ENCODE results near the gene TTLL9. TPM values are rescaled to one million over a fixed set of nuclear protein-coding genes. Genes with fewer than 3 reads are reported as not detected.
"Not testable (repeated sequence)": the region's sequence is repeated elsewhere in the genome, so short reads cannot be mapped to it uniquely, and the experiment has no call there.

TTLL9 gene
- total and polyA plus RNA-seq, 2 donors, result 0.05 to 0.46 TPM

DNA sequence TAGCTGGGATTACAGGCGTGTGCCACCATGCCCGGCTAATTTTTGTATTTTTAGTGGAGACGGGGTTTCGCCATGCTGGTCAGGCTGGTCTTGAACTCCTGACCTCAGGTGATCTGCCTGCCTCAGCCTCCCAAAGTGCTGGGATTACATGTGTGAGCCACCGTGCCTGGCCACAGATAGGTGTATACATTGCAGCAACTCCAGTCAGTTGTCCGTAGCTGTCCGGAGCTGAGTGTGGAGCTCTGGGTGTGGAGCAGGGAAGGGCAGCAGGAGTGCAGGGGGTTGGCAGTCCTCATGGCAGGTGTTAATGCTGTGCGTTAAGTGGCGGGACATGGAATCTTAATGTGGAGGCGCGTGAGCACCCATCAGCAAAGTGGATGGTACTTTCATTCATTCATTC is 42.4 kb upstream of the TTLL9 start:
- WGBS, result 98% methylated on average over 11 of the region's 11 CpGs
- H3K4me1 ChIP-seq (ENCODE audit: control insufficient read depth in 2 of 2, insufficient read depth in 2 of 2, low read length in 2 of 2); DNase-seq (ENCODE audit: low read depth in 6 of 9, low spot score in 9 of 9); H3K27ac ChIP-seq (ENCODE audit: low read depth in 1 of 2, low read length in 1 of 2); H3K9me3 ChIP-seq (ENCODE audit: control insufficient read depth in 2 of 2, insufficient read depth in 1 of 2, low read length in 1 of 2); H3K4me3 ChIP-seq (ENCODE audit: low read length in 2 of 2); H3K36me3 ChIP-seq (ENCODE audit: control insufficient read depth in 2 of 2, insufficient read depth in 2 of 2, low read length in 1 of 2); H3K27me3 ChIP-seq (ENCODE audit: control insufficient read depth in 2 of 2, insufficient read depth in 1 of 2, low read length in 1 of 2): not testable (repeated sequence)

- no peaks in the 10 kb centered on the region for H3K36me3 ChIP-seq (ENCODE audit: control insufficient read depth in 2 of 2, insufficient read depth in 2 of 2, low read length in 1 of 2)
- H3K9me3 ChIP-seq (ENCODE audit: control insufficient read depth in 2 of 2, insufficient read depth in 1 of 2, low read length in 1 of 2), result no peaks in the 10 kb centered on the region
- no peak for DNase-seq (ENCODE audit: low read depth in 6 of 9, low spot score in 9 of 9)
- WGBS, result 93% methylated on average over 6 of the region's 6 CpGs
- H3K4me1 ChIP-seq (ENCODE audit: control insufficient read depth in 2 of 2, insufficient read depth in 2 of 2, low read length in 2 of 2), result no peaks in the 10 kb centered on the region
- no peaks in the 10 kb centered on the region for H3K27me3 ChIP-seq (ENCODE audit: control insufficient read depth in 2 of 2, insufficient read depth in 1 of 2, low read length in 1 of 2)
- no peak overlapping the region for H3K27ac ChIP-seq (ENCODE audit: low read depth in 1 of 2, low read length in 1 of 2)
- no peak overlapping the region for H3K4me3 ChIP-seq (ENCODE audit: low read length in 2 of 2)
Observed at GRCh38 chr20:31829731-31830130, 40.7 kb upstream of the TTLL9 start.

DNA sequence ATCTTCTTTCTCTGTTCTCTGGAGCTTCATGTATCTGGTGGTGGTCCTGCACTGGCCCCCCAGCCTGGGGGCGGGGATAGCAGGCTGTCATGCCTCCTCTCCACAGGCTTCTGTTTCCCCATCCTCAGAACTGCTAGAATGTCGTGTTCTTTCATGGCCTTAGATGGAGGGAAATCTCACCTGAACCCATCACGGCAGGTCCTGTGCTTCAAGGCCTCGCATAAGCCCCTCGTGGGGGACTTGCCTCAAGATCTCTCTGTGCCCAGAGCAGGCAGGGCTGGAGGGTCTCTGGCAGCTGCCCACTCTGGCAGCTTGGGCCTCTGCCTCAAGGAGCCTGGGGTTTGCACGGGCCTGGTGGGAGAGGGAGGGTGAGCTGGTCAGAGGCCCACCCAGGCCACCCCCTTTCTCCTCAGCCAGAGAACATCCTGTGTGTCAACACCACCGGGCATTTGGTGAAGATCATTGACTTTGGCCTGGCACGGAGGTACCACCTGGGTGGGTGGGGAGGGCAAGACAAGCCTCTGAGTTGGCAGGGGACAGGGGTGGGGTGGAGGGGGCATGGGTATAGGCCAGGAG is 39.9 kb upstream of the TTLL9 start:
- Histone ChIP-seq H3K9me3 (ENCODE audit: control insufficient read depth in 2 of 2, insufficient read depth in 1 of 2, low read length in 1 of 2) (no peaks in the 10 kb centered on the region), H3K27me3 (ENCODE audit: control insufficient read depth in 2 of 2, insufficient read depth in 1 of 2, low read length in 1 of 2) (no peaks in the 10 kb centered on the region), H3K27ac (ENCODE audit: low read depth in 1 of 2, low read length in 1 of 2) (no peak overlapping the region), H3K36me3 (ENCODE audit: control insufficient read depth in 2 of 2, insufficient read depth in 2 of 2, low read length in 1 of 2) (no peaks in the 10 kb centered on the region), H3K4me1 (ENCODE audit: control insufficient read depth in 2 of 2, insufficient read depth in 2 of 2, low read length in 2 of 2) (no peaks in the 10 kb centered on the region), H3K4me3 (ENCODE audit: low read length in 2 of 2) (no peak overlapping the region)
- no peak for DNase-seq (ENCODE audit: low read depth in 6 of 9, low spot score in 9 of 9)
- WGBS, result 96% methylated on average over 8 of the region's 8 CpGs

- H3K36me3 ChIP-seq (ENCODE audit: control insufficient read depth in 2 of 2, insufficient read depth in 2 of 2, low read length in 1 of 2), result no peaks in the 10 kb centered on the region
- no peak overlapping the region for H3K27ac ChIP-seq (ENCODE audit: low read depth in 1 of 2, low read length in 1 of 2)
- peaks cover 0 to 3% of the 10 kb centered on the region in 2 donors for H3K4me1 ChIP-seq (ENCODE audit: control insufficient read depth in 2 of 2, insufficient read depth in 2 of 2, low read length in 2 of 2)
- no peaks in the 10 kb centered on the region for H3K27me3 ChIP-seq (ENCODE audit: control insufficient read depth in 2 of 2, insufficient read depth in 1 of 2, low read length in 1 of 2)
- no peak overlapping the region for H3K4me3 ChIP-seq (ENCODE audit: low read length in 2 of 2)
- no peak for DNase-seq (ENCODE audit: low read depth in 6 of 9, low spot score in 9 of 9)
- WGBS, result 95% methylated on average over 6 of the region's 6 CpGs
- no peaks in the 10 kb centered on the region for H3K9me3 ChIP-seq (ENCODE audit: control insufficient read depth in 2 of 2, insufficient read depth in 1 of 2, low read length in 1 of 2)
Observed at GRCh38 chr20:31831211-31831610, 39.2 kb upstream of the TTLL9 start.

GRCh38 chr20:31831771-31832306 is 38.6 kb upstream of the TTLL9 start:
- Histone ChIP-seq H3K27ac (ENCODE audit: low read depth in 1 of 2, low read length in 1 of 2) (no peak overlapping the region), H3K9me3 (ENCODE audit: control insufficient read depth in 2 of 2, insufficient read depth in 1 of 2, low read length in 1 of 2) (no peaks in the 10 kb centered on the region), H3K4me3 (ENCODE audit: low read length in 2 of 2) (no peak overlapping the region), H3K36me3 (ENCODE audit: control insufficient read depth in 2 of 2, insufficient read depth in 2 of 2, low read length in 1 of 2) (no peaks in the 10 kb centered on the region), H3K4me1 (ENCODE audit: control insufficient read depth in 2 of 2, insufficient read depth in 2 of 2, low read length in 2 of 2) (peaks cover 0 to 3% of the 10 kb centered on the region in 2 donors), H3K27me3 (ENCODE audit: control insufficient read depth in 2 of 2, insufficient read depth in 1 of 2, low read length in 1 of 2) (no peaks in the 10 kb centered on the region)
- WGBS, result 96% methylated on average over 17 of the region's 17 CpGs
- DNase-seq (ENCODE audit: low read depth in 6 of 9, low spot score in 9 of 9), result no peak

DNA sequence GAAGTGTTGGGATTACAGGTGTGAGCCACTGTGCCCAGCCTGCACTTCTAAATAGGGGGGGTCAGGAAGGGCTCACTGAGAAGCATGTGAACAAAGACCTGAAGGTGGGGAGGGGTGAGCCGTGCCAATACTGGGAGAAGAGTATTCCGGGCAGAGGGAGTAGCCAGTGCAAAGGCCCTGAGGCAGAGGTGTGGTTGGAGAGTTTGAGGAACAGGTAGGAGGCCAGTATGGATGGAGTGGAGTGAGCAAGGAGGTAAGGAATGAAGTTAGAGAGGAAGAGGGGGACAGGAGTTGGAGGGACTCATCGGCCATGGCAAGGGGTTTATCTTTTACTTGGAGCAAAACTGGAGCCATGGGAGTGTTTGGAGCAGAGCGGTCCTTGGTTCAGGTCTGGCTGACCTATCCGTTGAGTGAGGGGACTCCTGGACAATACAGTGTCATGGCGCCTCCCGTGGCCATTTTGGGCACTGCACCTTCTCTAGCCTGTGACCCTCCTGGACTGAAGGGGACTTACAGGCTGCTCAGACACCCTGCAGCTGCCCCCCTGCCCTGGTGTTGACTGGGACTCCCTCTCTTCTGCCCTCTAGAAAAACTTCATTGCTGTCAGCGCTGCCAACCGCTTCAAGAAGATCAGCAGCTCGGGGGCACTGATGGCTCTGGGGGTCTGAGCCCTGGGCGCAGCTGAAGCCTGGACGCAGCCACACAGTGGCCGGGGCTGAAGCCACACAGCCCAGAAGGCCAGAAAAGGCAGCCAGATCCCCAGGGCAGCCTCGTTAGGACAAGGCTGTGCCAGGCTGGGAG is 37.1 kb upstream of the TTLL9 start:
- H3K4me1 ChIP-seq (ENCODE audit: control insufficient read depth in 2 of 2, insufficient read depth in 2 of 2, low read length in 2 of 2), result peaks cover 0 to 3% of the 10 kb centered on the region in 2 donors
- 79% methylated on average over 14 of the region's 14 CpGs for WGBS
- no peak overlapping the region for H3K4me3 ChIP-seq (ENCODE audit: low read length in 2 of 2)
- DNase-seq (ENCODE audit: low read depth in 6 of 9, low spot score in 9 of 9), result peak in 4 of 9 donors; percentile 22 to 39 (median 33)
- no peaks in the 10 kb centered on the region for H3K27me3 ChIP-seq (ENCODE audit: control insufficient read depth in 2 of 2, insufficient read depth in 1 of 2, low read length in 1 of 2)
- H3K27ac ChIP-seq (ENCODE audit: low read depth in 1 of 2, low read length in 1 of 2), result no peak overlapping the region
- H3K36me3 ChIP-seq (ENCODE audit: control insufficient read depth in 2 of 2, insufficient read depth in 2 of 2, low read length in 1 of 2), result no peaks in the 10 kb centered on the region
- H3K9me3 ChIP-seq (ENCODE audit: control insufficient read depth in 2 of 2, insufficient read depth in 1 of 2, low read length in 1 of 2), result no peaks in the 10 kb centered on the region

- Histone ChIP-seq H3K36me3 (ENCODE audit: control insufficient read depth in 2 of 2, insufficient read depth in 2 of 2, low read length in 1 of 2) (no peaks in the 10 kb centered on the region), H3K27ac (ENCODE audit: low read depth in 1 of 2, low read length in 1 of 2) (no peak overlapping the region), H3K27me3 (ENCODE audit: control insufficient read depth in 2 of 2, insufficient read depth in 1 of 2, low read length in 1 of 2) (no peaks in the 10 kb centered on the region), H3K4me1 (ENCODE audit: control insufficient read depth in 2 of 2, insufficient read depth in 2 of 2, low read length in 2 of 2) (peaks cover 0 to 3% of the 10 kb centered on the region in 2 donors), H3K9me3 (ENCODE audit: control insufficient read depth in 2 of 2, insufficient read depth in 1 of 2, low read length in 1 of 2) (no peaks in the 10 kb centered on the region), H3K4me3 (ENCODE audit: low read length in 2 of 2) (no peak overlapping the region)
- no peak for DNase-seq (ENCODE audit: low read depth in 6 of 9, low spot score in 9 of 9)
- 91% methylated on average over 20 of the region's 20 CpGs for WGBS
Observed at GRCh38 chr20:31833931-31834521, 36.4 kb upstream of the TTLL9 start.

DNA sequence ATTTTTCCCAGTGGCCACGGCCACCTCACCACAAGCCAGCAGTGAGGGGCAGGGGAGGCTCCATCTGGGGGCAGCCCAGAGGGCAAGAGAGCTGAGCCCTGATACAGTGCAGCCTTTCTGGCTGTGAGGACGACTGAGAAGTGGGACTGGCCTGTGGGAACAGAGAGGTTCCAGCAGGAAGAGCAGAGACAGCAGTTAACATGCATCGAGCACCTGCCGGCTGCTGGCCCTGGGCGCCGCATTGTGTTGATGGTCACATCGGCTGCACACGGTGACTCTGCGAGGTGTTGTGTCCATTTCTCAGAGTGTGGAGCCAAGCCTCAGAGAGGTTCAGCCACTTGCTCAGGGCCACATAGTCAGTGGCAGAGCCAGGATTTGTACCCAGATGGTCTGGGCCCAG is 34.9 kb upstream of the TTLL9 start:
- Histone ChIP-seq H3K4me3 (ENCODE audit: low read length in 2 of 2) (no peak overlapping the region), H3K27ac (ENCODE audit: low read depth in 1 of 2, low read length in 1 of 2) (no peak overlapping the region), H3K27me3 (ENCODE audit: control insufficient read depth in 2 of 2, insufficient read depth in 1 of 2, low read length in 1 of 2) (no peaks in the 10 kb centered on the region), H3K4me1 (ENCODE audit: control insufficient read depth in 2 of 2, insufficient read depth in 2 of 2, low read length in 2 of 2) (peaks cover 0 to 3% of the 10 kb centered on the region in 2 donors), H3K36me3 (ENCODE audit: control insufficient read depth in 2 of 2, insufficient read depth in 2 of 2, low read length in 1 of 2) (no peaks in the 10 kb centered on the region), H3K9me3 (ENCODE audit: control insufficient read depth in 2 of 2, insufficient read depth in 1 of 2, low read length in 1 of 2) (no peaks in the 10 kb centered on the region)
- 74% methylated on average over 9 of the region's 9 CpGs for WGBS
- no peak for DNase-seq (ENCODE audit: low read depth in 6 of 9, low spot score in 9 of 9)
